PC-9 (cell line): Measurements from ENCODE around the gene ECI1. TPM values are rescaled to one million over a fixed set of nuclear protein-coding genes. Genes with fewer than 3 reads are reported as not detected.

Source experiments
- BruUV-seq: library from RNA; stranded (reverse); fragments of 400-500 nt; replicated peaks from 2 replicates; lab custom pipeline; 2021; lab: Mats Ljungman, UMichigan
- CTCF ChIA-PET: fragments of 300-600 bp; sonication (Branson Sonifier 250); formaldehyde crosslinking; loops from one replicate; lab custom pipeline; 2022; ENCODE audit warnings: antibody characterized with exemption; lab: Charles Lee
- POLR2A ChIA-PET: fragments of 300-600 bp; sonication (Branson Sonifier 250); formaldehyde crosslinking; loops from one replicate; lab custom pipeline; 2022; ENCODE audit warnings: antibody characterized with exemption; ENCODE audit not compliant: unreplicated experiment; lab: Charles Lee
- DNase-seq, 2 experiments: peaks; one replicate each; pipeline versions ENCODE4 v3.0.0 to v3.0.0-alpha.2; 2015 to 2022; ENCODE audit warnings: mixed read lengths in 1 of 2
- H2AFZ ChIP-seq: fragments of 200-600 bp; sonication (generic); 2 replicates; pipeline ENCODE4 v1.8.1; 2017; ENCODE audit warnings: antibody characterized with exemption
- H3F3A ChIP-seq: fragments of 200-600 bp; sonication (generic); 2 replicates; pipeline ENCODE4 v1.8.1; 2017; ENCODE audit warnings: antibody characterized with exemption, mild to moderate bottlenecking, low read depth; ENCODE audit not compliant: insufficient read depth
- H3K27ac ChIP-seq: fragments of 200-600 bp; sonication (generic); 2 replicates; pipeline ENCODE4 v1.6.1; 2016; ENCODE audit warnings: mixed run types
- H3K27me3 ChIP-seq: fragments of 200-600 bp; sonication (generic); 2 replicates; pipeline ENCODE4 v1.6.1; 2016; ENCODE audit warnings: low read depth, mixed run types; ENCODE audit not compliant: insufficient read depth
- H3K36me3 ChIP-seq: fragments of 200-600 bp; sonication (generic); 2 replicates; pipeline ENCODE4 v1.6.1; 2016; ENCODE audit warnings: low read depth, mixed run types
- H3K4me1 ChIP-seq: fragments of 200-600 bp; sonication (generic); replicated peaks from 2 replicates; pipeline ENCODE4 v1.6.1; 2016; ENCODE audit warnings: mixed run types; ENCODE audit not compliant: insufficient read depth
- H3K4me2 ChIP-seq: fragments of 200-600 bp; sonication (generic); 2 replicates; pipeline ENCODE4 v1.6.1; 2017; ENCODE audit warnings: mixed run types
- H3K4me3 ChIP-seq: fragments of 200-600 bp; sonication (generic); 2 replicates; pipeline ENCODE4 v1.6.1; 2016; ENCODE audit warnings: mixed run types
- H3K79me2 ChIP-seq: fragments of 200-600 bp; sonication (generic); 2 replicates; pipeline ENCODE4 v1.6.1; 2017; ENCODE audit warnings: low read depth, mixed run types
- H3K9me2 ChIP-seq: fragments of 200-600 bp; sonication (generic); 2 replicates; pipeline ENCODE4 v1.8.1; 2017; ENCODE audit warnings: mild to moderate bottlenecking; ENCODE audit not compliant: insufficient read depth
- H3K9me3 ChIP-seq: fragments of 200-600 bp; sonication (generic); 2 replicates; pipeline ENCODE4 v1.8.1; 2016; ENCODE audit warnings: low read depth; ENCODE audit not compliant: insufficient read depth
- H4K20me1 ChIP-seq: fragments of 200-600 bp; sonication (generic); 2 replicates; pipeline ENCODE4 v1.8.1; 2017; ENCODE audit not compliant: insufficient read depth
- CTCF ChIP-seq: fragments of 200-600 bp; sonication (generic); conservative IDR thresholded peaks from 2 replicates; pipeline ENCODE4 v1.6.1; 2017; ENCODE audit warnings: mixed run types, antibody characterized with exemption, mild to moderate bottlenecking, moderate library complexity
- EZH2 ChIP-seq: fragments of 200-600 bp; sonication (generic); IDR thresholded peaks from 2 replicates; pipeline ENCODE4 v1.8.0; 2017; ENCODE audit warnings: antibody characterized with exemption, low read depth
- intact Hi-C: fragments of 100-400 bp; cut with micrococcal nuclease; formaldehyde crosslinking; loops from one replicate; pipeline ENCODE4 v1.10.0; 2022; ENCODE audit not compliant: unreplicated experiment
- total RNA-seq: library from RNA; stranded (reverse); gene quantifications from 2 replicates; pipeline ENCODE4 v1.2.3, GENCODE V29; 2021

The ECI1 gene
- total RNA-seq, 1 experiment from 2014 or later, result 131 TPM

- no peak overlapping the region for H2AFZ ChIP-seq
- H3K4me1 ChIP-seq, result peaks cover 7% of the 10 kb centered on the region; the same call in 1 of the 2 replicates
- no TSS peak for BruUV-seq
- H3K4me3 ChIP-seq, result no peak overlapping the region
- H3K27ac ChIP-seq, result no peak overlapping the region
- H3K36me3 ChIP-seq, result no peaks in the 10 kb centered on the region
- H3K79me2 ChIP-seq, result no peaks in the 10 kb centered on the region
- H3K9me2 ChIP-seq, result no peaks in the 10 kb centered on the region
- H3K27me3 ChIP-seq, result peaks cover 31% of the 10 kb centered on the region
- H3K9me3 ChIP-seq, result no peaks in the 10 kb centered on the region
- TF ChIP-seq CTCF, result no peak
- no peak for TF ChIP-seq EZH2
- DNase-seq, result no peak
- CTCF ChIA-PET, result no interaction called here
- POLR2A ChIA-PET, result no interaction called here
- no peak overlapping the region for H3K4me2 ChIP-seq
- intact Hi-C loops, result no loop called here
- H4K20me1 ChIP-seq, result no peaks in the 10 kb centered on the region
- H3F3A ChIP-seq, result peaks cover 12% of the 10 kb centered on the region; the same call in 1 of the 2 replicates
Observed at GRCh38 chr16:2200313-2200712, 51.1 kb downstream of the ECI1 start.

GRCh38 chr16:2199621-2200139, 51.7 kb downstream of the ECI1 start:
- CTCF ChIA-PET, result no interaction called here
- no peak for DNase-seq
- H3K27me3 ChIP-seq, result peaks cover 35% of the 10 kb centered on the region
- TF ChIP-seq CTCF (no peak), EZH2 (no peak)
- no TSS peak for BruUV-seq
- no peak overlapping the region for H3K27ac ChIP-seq
- H3K9me2 ChIP-seq, result no peaks in the 10 kb centered on the region
- no peaks in the 10 kb centered on the region for H3K36me3 ChIP-seq
- POLR2A ChIA-PET, result interaction anchor here (0.6 kb wide), 1 partner anchor 44 kb away, joined by 3 read pairs; the partner anchor contains the start of gene TRAF7
- no peaks in the 10 kb centered on the region for H3K79me2 ChIP-seq
- no peaks in the 10 kb centered on the region for H4K20me1 ChIP-seq
- H2AFZ ChIP-seq, result no peak overlapping the region
- peaks cover 12% of the 10 kb centered on the region; the same call in 1 of the 2 replicates for H3F3A ChIP-seq
- H3K4me1 ChIP-seq, result peaks cover 5% of the 10 kb centered on the region; the same call in 1 of the 2 replicates
- H3K4me3 ChIP-seq, result no peak overlapping the region
- intact Hi-C loops, result loop anchor here (5.0 kb wide), 1 partner anchor 303 kb away; no protein-coding TSS in a partner anchor
- H3K9me3 ChIP-seq, result no peaks in the 10 kb centered on the region
- no peak overlapping the region for H3K4me2 ChIP-seq

GRCh38 chr16:2199095-2199494, 52.3 kb downstream of the ECI1 start:
- intact Hi-C loops, result loop anchor here (5.0 kb wide), 1 partner anchor 303 kb away; no protein-coding TSS in a partner anchor
- H3K27me3 ChIP-seq, result peaks cover 35% of the 10 kb centered on the region
- H3K4me2 ChIP-seq, result no peak overlapping the region
- H4K20me1 ChIP-seq, result no peaks in the 10 kb centered on the region
- ChIA-PET POLR2A (interaction anchor here (0.6 kb wide), 1 partner anchor 44 kb away, joined by 3 read pairs; the partner anchor contains the start of gene TRAF7), CTCF (no interaction called here)
- H3K36me3 ChIP-seq, result no peaks in the 10 kb centered on the region
- H3K79me2 ChIP-seq, result no peaks in the 10 kb centered on the region
- no peak overlapping the region for H3K4me3 ChIP-seq
- H3K9me3 ChIP-seq, result no peaks in the 10 kb centered on the region
- peaks cover 12% of the 10 kb centered on the region; the same call in 1 of the 2 replicates for H3F3A ChIP-seq
- no peak overlapping the region for H3K27ac ChIP-seq
- no peaks in the 10 kb centered on the region for H3K4me1 ChIP-seq
- no peak for DNase-seq
- no peak overlapping the region for H2AFZ ChIP-seq
- H3K9me2 ChIP-seq, result no peaks in the 10 kb centered on the region
- TF ChIP-seq EZH2, result no peak
- TF ChIP-seq CTCF, result no peak
- BruUV-seq, result no TSS peak
